ENCODE data around the gene NATD1.
A peak's percentile ranks its signal among the peaks of the same experiment; 100 is the strongest.

Gene NATD1

GRCh38 chr17:21289175-21289901 is 36.1 kb upstream of the NATD1 start:
- in situ Hi-C loops (cut with HindIII; ENCODE audit: low sequenced_read_pairs), result loop anchor here (25.0 kb wide), 1 partner anchor 248 kb away; no protein-coding TSS in a partner anchor
- no peak overlapping the region for H3K4me3 ChIP-seq (ENCODE audit: low read depth, low read length)
- DNase-seq (ENCODE audit: low read depth), result no peak
- TF ChIP-seq CTCF (IDR thresholded peaks at IDR 0.05; ENCODE audit: low read depth, low read length, missing control alignments), result no peak

- no peak for TF ChIP-seq CTCF (IDR thresholded peaks at IDR 0.05; ENCODE audit: low read depth, low read length, missing control alignments)
- in situ Hi-C loops (cut with HindIII; ENCODE audit: low sequenced_read_pairs), result loop anchor here (25.0 kb wide), 1 partner anchor 249 kb away; no protein-coding TSS in a partner anchor
- DNase-seq (ENCODE audit: low read depth), result no peak
- no peak overlapping the region for H3K4me3 ChIP-seq (ENCODE audit: low read depth, low read length)
These were observed 35.4 kb upstream of the NATD1 start for GRCh38 chr17:21288571-21289017.

- in situ Hi-C loops (cut with HindIII; ENCODE audit: low sequenced_read_pairs), result loop anchor here (25.0 kb wide), 1 partner anchor 249 kb away; no protein-coding TSS in a partner anchor
These were observed 34.7 kb upstream of the NATD1 start for GRCh38 chr17:21287703-21288449.

GRCh38 chr17:21286909-21287702 is 33.9 kb upstream of the NATD1 start:
- peak overlapping the region; percentile 68 for H3K4me3 ChIP-seq (ENCODE audit: low read depth, low read length)
- no peak for DNase-seq (ENCODE audit: low read depth)
- TF ChIP-seq CTCF (IDR thresholded peaks at IDR 0.05; ENCODE audit: low read depth, low read length, missing control alignments), result no peak
- in situ Hi-C loops (cut with HindIII; ENCODE audit: low sequenced_read_pairs), result loop anchor here (25.0 kb wide), 1 partner anchor 250 kb away; no protein-coding TSS in a partner anchor

More at GRCh38 chr17:21287703-21288449, 34.7 kb upstream of the NATD1 start:
- DNase-seq (ENCODE audit: low read depth), result peak; percentile 63
- H3K4me3 ChIP-seq (ENCODE audit: low read depth, low read length), result no peak overlapping the region
- TF ChIP-seq CTCF (IDR thresholded peaks at IDR 0.05; ENCODE audit: low read depth, low read length, missing control alignments), result no peak

- no peak for TF ChIP-seq CTCF (IDR thresholded peaks at IDR 0.05; ENCODE audit: low read depth, low read length, missing control alignments)
- in situ Hi-C loops (cut with HindIII; ENCODE audit: low sequenced_read_pairs), result loop anchor here (25.0 kb wide), 1 partner anchor 251 kb away; no protein-coding TSS in a partner anchor
- DNase-seq (ENCODE audit: low read depth), result peak; percentile 95
- peak overlapping the region; percentile 68 for H3K4me3 ChIP-seq (ENCODE audit: low read depth, low read length)
These were observed 33.0 kb upstream of the NATD1 start for GRCh38 chr17:21286066-21286770.
